Measurements from ENCODE around the gene PTPN1. TPM values are rescaled to one million over a fixed set of nuclear protein-coding genes. Genes with fewer than 3 reads are reported as not detected.

PTPN1 gene
- total and polyA plus RNA-seq, 2 experiments from 2014 or later, result 16.9 to 26.4 TPM

DNA sequence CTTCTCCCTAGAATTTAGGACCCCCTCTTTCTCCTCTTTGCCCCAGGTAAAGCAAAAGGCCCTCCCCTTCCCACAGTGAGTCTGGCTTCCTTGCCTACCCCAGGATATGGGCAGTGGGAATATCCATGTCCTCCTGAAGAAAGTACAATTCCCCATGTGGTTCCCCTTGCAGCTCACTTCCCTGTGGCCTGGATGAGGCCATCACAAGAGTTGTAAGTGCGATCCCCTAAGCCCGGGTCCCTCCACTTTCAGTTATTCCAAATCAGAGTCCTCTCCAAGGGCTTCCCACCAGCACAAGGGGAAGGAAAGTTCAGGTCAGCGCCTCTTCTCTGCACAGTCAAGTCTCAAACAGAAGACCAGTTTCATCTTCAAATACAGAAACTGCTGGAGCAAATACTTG lies 10.2 kb upstream of the PTPN1 start:
- no peaks in the 10 kb centered on the region for H3K27me3 Mint-ChIP-seq (ENCODE audit: insufficient read depth, low read depth, poor library complexity)
- H3K27ac Mint-ChIP-seq, result no peak overlapping the region

More for the DNA sequence above, 10.2 kb upstream of the PTPN1 start:
- no peaks in the 10 kb centered on the region for H4K20me1 ChIP-seq (replicated peaks; ENCODE audit: insufficient read depth)
- 0 out of 3 replicates have a peak, but pooled peaks cover 3% of the 10 kb centered on the region for H3K4me1 Mint-ChIP-seq
- peak overlapping the region; percentile 54; the same call in 1 of the 2 replicates for H2AFZ ChIP-seq
- TF ChIP-seq NANOG (IDR thresholded peaks at IDR 0.05; ENCODE audit: borderline replicate concordance) (no peak), STAT1 (IDR thresholded peaks at IDR 0.05; ENCODE audit: unreplicated experiment) (no peak), EZH2phosphoT487 (IDR thresholded peaks at IDR 0.05; ENCODE audit: unreplicated experiment) (no peak), ZNF462 (CRISPR knock-in tag; IDR thresholded peaks at IDR 0.05) (no peak), JUNB (IDR thresholded peaks at IDR 0.05; ENCODE audit: unreplicated experiment) (no peak), POLR2AphosphoS5 (IDR thresholded peaks at IDR 0.05; ENCODE audit: low read depth) (no peak), ZNF331 (CRISPR knock-in tag; IDR thresholded peaks at IDR 0.05; ENCODE audit: low read depth) (no peak)
- TF ChIP-seq, protein P1, sequence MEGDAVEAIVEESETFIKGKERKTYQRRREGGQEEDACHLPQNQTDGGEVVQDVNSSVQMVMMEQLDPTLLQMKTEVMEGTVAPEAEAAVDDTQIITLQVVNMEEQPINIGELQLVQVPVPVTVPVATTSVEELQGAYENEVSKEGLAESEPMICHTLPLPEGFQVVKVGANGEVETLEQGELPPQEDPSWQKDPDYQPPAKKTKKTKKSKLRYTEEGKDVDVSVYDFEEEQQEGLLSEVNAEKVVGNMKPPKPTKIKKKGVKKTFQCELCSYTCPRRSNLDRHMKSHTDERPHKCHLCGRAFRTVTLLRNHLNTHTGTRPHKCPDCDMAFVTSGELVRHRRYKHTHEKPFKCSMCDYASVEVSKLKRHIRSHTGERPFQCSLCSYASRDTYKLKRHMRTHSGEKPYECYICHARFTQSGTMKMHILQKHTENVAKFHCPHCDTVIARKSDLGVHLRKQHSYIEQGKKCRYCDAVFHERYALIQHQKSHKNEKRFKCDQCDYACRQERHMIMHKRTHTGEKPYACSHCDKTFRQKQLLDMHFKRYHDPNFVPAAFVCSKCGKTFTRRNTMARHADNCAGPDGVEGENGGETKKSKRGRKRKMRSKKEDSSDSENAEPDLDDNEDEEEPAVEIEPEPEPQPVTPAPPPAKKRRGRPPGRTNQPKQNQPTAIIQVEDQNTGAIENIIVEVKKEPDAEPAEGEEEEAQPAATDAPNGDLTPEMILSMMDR (conservative IDR thresholded peaks at IDR 0.05; ENCODE audit: low read depth in 2 of 2), result no peak
- no peaks in the 10 kb centered on the region for H3K36me3 Mint-ChIP-seq (ENCODE audit: low read depth)
- no peak for ATAC-seq
- no peaks in the 10 kb centered on the region for H3K27me3 ChIP-seq (ENCODE audit: insufficient read depth)
- no peaks in the 10 kb centered on the region for H3K79me2 ChIP-seq (replicated peaks; ENCODE audit: insufficient read depth)
- H3K9me2 ChIP-seq (ENCODE audit: insufficient read depth), result no peaks in the 10 kb centered on the region; the same call in 1 of the 2 replicates
- H3K4me1 ChIP-seq (ENCODE audit: insufficient read depth), result no peaks in the 10 kb centered on the region
- no peak overlapping the region for H3K27ac ChIP-seq (ENCODE audit: low read depth)
- no peaks in the 10 kb centered on the region for H3K36me3 ChIP-seq (ENCODE audit: insufficient read depth)
- H3K9me3 Mint-ChIP-seq, result no peaks in the 10 kb centered on the region
- no peaks in the 10 kb centered on the region for H3F3A ChIP-seq (replicated peaks; ENCODE audit: low read depth)
- DNase-seq (ENCODE audit: low spot score), result no peak
- H3K4me3 Mint-ChIP-seq, result no peak overlapping the region
- H3K4me2 ChIP-seq, result no peak overlapping the region
- no peak overlapping the region for H3K4me3 ChIP-seq

All from GM23338 (cell line).